Stimulated activated CD8-positive, alpha-beta memory T cell treated with anti-CD3 and anti-CD28 coated beads, Interleukin-4, amount 100 ng/mL, for 24 hours (primary cell): ENCODE measurements around the gene MIA.
"Not testable (repeated sequence)": the region's sequence is repeated elsewhere in the genome, so short reads cannot be mapped to it uniquely, and the experiment has no call there.

ENCODE experiments used
- DNase-seq: peaks from one replicate; pipeline ENCODE4 v3.0.0-alpha.2; 2020; ENCODE audit warnings: low read depth

MIA gene

GRCh38 chr19:40780582-40780981 is 5.3 kb downstream of the MIA start:
- DNase-seq = no peak

DNA sequence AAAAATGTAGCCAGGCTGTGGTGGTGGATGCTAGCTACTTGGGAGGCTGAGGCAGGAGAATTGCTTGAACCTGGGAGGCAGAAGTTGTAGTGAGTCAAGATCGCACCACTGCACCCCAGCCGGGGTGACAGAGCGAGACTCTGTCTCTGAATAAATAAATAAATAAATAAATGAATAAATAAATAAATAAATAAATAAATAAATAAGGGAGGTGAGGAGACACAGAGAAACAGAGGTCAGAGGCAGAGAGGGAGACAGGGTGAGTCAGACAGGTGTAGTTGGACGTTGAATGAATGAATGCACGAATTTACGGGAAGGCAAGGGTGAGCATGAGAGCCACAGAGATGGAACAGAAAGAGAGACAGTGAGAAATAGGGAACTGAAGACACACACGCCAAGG is 5.8 kb downstream of the MIA start:
- DNase-seq = no peak

GRCh38 chr19:40783711-40784110 is 8.4 kb downstream of the MIA start:
- DNase-seq = no peak

- DNase-seq = not testable (repeated sequence)
Measured at GRCh38 chr19:40784146-40784545, 8.8 kb downstream of the MIA start.

DNA sequence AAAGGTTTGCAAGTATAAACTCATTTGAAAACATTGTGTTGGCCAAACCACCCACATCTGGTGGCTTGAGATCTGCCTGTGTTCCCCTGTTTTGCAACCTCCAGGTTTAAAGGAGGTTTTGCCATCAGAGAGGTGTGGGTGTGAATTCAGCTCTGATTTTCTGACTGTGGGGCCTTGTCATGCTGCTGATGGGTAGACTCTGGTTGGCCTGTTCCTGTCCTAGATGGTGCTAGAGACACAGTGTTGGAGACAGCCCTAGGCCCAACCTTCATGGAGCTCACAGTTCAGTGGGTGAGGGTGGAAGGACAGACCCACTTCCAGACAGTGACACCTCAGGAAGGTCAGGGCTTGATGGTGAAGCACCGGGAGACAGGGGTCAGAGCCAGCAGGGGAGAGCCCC is 10.2 kb downstream of the MIA start:
- DNase-seq = no peak

DNA sequence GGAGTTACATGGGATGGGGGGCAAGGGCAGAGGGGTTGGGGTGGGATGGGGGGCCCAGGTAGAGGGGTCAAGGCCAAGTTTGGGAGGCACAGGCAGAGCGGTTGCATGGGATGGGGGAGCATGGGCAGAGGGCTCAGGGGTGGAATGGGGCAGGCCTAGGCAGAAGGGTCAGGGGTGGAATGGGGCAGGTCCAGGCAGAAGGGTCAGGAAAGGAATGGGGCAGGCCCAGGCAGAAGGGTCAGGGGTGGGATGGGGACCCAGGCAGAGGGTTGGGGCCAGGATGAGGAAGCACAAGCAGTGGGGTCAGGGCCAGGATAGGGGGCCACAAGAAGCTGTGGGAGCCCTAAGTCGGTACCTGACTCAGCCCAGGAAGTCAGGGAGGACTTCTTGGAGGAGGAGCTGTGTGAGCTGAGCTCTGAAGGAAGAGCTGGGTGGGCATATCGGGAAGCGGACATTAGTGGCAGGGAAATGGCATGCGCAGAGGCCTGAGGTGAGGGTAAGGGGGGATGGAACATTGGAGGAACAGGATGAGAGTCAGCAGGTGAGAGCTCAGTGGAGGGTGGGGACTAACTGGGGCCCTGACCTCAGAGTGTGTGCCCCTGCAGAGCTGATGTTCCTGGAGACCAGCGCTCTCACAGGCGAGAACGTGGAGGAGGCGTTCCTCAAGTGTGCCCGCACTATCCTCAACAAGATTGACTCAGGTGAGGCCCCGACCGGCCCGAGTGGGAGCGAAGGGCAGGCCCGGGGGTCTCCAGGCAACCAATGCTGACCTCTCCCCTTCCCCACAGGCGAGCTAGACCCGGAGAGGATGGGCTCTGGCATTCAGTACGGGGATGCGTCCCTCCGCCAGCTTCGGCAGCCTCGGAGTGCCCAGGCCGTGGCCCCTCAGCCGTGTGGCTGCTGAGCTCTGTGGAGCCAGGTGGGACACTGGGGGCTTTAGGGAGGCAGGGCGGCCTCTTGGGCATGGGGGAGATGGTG is 11.0 kb downstream of the MIA start:
- DNase-seq = no peak

DNA sequence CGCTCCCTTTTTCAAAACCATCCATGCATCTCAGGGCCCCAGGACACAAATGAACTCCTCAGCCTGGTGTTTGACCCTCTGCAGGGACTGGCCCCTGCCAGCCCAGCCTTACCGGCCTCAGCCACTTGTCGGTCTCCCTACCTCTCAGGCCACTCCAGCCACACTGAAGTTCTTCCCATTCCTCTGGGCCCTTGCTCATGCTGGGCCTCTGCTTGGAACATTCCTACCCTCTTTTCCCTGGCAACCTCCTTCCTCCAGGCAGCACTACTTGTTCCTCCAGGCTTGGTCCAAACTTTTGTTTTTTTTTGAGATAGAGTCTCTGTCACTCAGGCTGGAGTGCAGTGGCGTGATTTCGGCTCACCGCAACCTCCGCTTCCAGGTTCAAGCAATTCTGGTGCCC is 16.0 kb downstream of the MIA start:
- DNase-seq = no peak

- no peak for DNase-seq
Measured at GRCh38 chr19:40791996-40792395, 16.7 kb downstream of the MIA start.

GRCh38 chr19:40797166-40797962 is 22.0 kb downstream of the MIA start:
- DNase-seq = no peak

DNA sequence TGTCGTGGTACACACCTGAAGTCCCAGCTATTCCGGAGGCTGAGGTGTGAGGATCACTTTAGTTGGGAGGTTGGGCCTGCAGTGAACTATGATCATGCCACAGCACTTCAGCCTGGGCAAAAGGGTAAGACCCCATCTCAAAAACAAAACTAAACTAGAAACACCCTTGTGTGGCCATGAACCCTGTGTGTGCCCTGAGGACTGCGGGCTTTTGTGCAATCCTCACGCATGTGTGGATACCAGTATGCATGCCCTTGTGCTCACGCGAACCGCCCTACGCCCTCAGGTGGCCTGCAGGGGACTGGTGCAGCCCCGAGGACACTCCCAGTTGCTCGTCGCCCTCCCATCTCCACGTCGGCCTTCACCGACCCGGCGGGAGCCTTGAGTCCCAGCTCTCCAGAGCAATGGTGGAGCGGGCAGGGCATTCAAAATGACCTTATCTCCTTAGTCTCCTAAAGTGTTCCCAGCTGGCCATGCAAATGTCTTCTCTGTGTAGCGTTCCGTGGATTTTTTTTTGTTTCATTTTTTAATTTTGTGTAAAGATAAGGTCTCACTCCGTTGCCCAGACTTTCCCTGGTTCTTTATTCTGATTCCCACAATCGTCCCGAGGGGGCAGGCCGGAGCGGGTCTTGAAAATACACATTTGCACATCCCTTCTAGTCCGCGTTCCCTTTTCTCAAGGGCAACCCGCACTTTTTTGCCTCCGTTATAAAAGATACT is 22.8 kb downstream of the MIA start:
- DNase-seq = no peak

DNA sequence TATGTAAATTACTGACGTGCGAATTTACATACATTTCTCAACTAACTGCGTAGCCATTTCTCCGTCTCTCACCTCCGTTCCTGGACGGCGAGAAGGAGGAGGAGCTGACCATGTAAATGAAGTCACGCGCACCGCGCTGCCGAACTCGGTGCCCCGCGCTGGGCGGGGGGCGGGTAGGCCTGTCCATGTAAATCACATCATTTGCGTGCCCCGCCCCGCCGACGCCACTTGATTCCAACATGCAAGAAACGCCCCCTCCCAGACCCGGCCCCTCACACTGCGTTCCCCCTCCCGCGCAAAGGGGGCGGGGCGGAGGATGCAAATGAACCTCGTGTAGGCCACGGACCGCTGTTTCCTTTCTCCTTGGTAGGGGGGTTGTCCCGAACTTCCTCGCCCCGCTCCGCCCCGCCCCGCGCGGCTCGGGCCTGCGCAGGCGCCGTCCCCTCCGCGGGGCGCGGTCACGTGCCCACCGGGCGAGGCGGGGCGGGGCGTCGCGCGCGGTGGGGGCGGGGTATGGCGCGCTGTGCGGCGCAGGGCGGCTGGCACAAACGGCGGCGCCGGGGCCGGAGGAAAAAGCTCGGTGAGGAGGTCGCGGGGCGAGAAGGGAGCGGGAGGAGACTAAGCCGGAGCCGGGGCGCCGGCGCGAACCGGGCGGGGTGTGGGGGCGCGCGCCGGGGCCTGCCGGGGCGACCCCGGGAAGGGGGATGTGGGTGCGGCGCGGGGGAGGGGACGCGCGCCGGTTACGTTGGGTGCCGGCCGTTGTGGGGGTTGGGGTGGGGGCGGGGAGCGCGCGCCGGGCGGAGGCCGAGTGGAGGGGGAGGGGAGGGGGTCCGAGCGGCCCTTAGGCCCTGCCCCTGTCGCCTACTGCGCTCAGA is 23.6 kb downstream of the MIA start, which contains the start of gene EGLN2:
Gene EGLN2, plus strand, starts transcription at position 509 of the 875 bp plus-strand sequence. CDS start 1,382 bp downstream, outside the sequence.
- peak; percentile 100 for DNase-seq

- no peak for DNase-seq
Measured at GRCh38 chr19:40799558-40800338, 24.4 kb downstream of the MIA start.

GRCh38 chr19:40800339-40800996 is 25.1 kb downstream of the MIA start:
- DNase-seq = no peak

DNA sequence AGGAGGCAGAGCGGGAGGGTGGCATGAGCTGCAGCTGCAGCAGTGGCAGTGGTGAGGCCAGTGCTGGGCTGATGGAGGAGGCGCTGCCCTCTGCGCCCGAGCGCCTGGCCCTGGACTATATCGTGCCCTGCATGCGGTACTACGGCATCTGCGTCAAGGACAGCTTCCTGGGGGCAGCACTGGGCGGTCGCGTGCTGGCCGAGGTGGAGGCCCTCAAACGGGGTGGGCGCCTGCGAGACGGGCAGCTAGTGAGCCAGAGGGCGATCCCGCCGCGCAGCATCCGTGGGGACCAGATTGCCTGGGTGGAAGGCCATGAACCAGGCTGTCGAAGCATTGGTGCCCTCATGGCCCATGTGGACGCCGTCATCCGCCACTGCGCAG is 25.7 kb downstream of the MIA start:
- no peak for DNase-seq

DNA sequence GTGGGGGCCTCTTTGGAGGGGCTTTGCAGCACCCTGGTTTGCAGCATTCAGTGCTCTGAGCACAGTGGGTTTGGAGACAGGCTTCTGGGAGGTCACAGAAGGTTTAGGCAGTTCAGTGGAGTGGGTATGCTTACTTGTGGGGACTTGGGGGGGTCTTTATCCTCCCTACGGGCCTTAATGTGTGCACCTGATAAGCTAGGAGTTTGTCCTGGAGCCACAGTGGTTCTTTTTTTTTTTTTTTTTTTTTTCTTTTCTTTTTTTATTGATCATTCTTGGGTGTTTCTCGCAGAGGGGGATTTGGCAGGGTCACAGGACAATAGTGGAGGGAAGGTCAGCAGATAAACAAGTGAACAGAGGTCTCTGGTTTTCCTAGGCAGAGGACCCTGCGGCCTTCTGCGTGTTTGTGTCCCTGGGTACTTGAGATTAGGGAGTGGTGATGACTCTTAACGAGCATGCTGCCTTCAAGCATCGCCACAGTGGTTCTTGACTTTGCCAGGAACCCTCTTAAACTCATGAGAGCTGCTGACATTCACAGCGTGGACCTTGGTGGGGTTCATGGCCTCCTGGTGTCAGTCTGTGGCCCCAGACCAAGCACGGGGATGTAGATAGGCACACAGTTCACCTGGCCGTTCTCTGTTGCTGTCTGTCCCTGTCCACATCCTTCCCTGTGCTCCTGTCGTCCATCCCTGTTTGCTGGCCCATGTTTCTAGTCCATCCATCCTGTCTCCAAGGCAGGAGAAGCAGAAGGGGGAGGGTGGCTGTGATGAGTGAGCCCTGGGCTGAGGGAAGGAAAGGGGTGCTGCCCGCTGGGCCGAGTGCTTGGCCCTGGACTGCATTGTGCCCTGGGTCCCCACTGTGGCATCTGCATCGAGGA is 26.3 kb downstream of the MIA start:
- DNase-seq = no peak

GRCh38 chr19:40802300-40803169 is 27.2 kb downstream of the MIA start:
- no peak for DNase-seq

GRCh38 chr19:40803170-40803856 is 28.0 kb downstream of the MIA start:
- no peak for DNase-seq
